Measurements from ENCODE around the gene APBA2.

GRCh38 chr15:29110733-29111132 lies 225.0 kb downstream of the APBA2 start:
- TF ChIP-seq FOS (IDR thresholded peaks at IDR 0.05; ENCODE audit: borderline replicate concordance, extremely low read depth, insufficient read length) (no peak), BRCA1 (IDR thresholded peaks at IDR 0.05; ENCODE audit: low read depth, low read length) (no peak), TCF12 (IDR thresholded peaks at IDR 0.05; ENCODE audit: low read depth, low read length) (no peak), POU2F2 (IDR thresholded peaks at IDR 0.05; ENCODE audit: borderline replicate concordance, low read depth, low read length) (no peak)
